HCT116 (cell line): Measurements from ENCODE around the gene ADCY2. TPM values are rescaled to one million over a fixed set of nuclear protein-coding genes. Genes with fewer than 3 reads are reported as not detected.

Experiments used
- ATAC-seq: fragments of 200-7000 bp; cut with Tn5 transposase; 2 replicates; pipeline ENCODE4 v1.9.1; 2020; ENCODE audit warnings: mild to moderate bottlenecking, moderate library complexity
- BruUV-seq: library from RNA; stranded (reverse); fragments of 400-500 nt; replicated peaks from 2 replicates; lab custom pipeline; 2021; lab: Mats Ljungman, UMichigan
- CTCF ChIA-PET: fragments of 300-600 bp; sonication (Branson Sonifier 250); formaldehyde crosslinking; loops from one replicate; lab custom pipeline; 2021; ENCODE audit warnings: antibody characterized with exemption; lab: Charles Lee
- POLR2A ChIA-PET: fragments of 300-600, 350-600 bp; sonication (Branson Sonifier 250); formaldehyde crosslinking; loops from one replicate; lab custom pipeline; 2021; ENCODE audit warnings: antibody characterized with exemption; lab: Charles Lee
- RAD21 ChIA-PET, 2 experiments: fragments of 300-600 bp; sonication (Branson Sonifier 250); formaldehyde crosslinking; loops; one replicate each; lab custom pipeline; 2023; ENCODE audit warnings: low total read pairs in 2 of 2; ENCODE audit not compliant: uncharacterized antibody in 2 of 2, unreplicated experiment in 2 of 2, low non-redundant PET in 1 of 2; lab: Charles Lee
- DNase-seq: peaks from one replicate; pipeline ENCODE4 v3.0.0-alpha.2; 2010; ENCODE audit warnings: low read depth, low spot score
- H2AFZ ChIP-seq: fragments of 200-600 bp; shearing (Covaris generic), sonication (generic); 2 replicates; pipeline ENCODE4 v1.6.1; 2017; ENCODE audit warnings: low read depth, mixed run types, mixed read lengths, antibody characterized with exemption, low read length; ENCODE audit not compliant: poor library complexity, severe bottlenecking
- H3K27ac ChIP-seq: 2 replicates; pipeline ENCODE4 v1.5.1; 2012; ENCODE audit warnings: low read depth, low read length
- H3K27me3 ChIP-seq: fragments of 200-600 bp; sonication (generic); 2 replicates; pipeline ENCODE4 v1.6.1; 2016; ENCODE audit warnings: mixed run types, low read length, mixed read lengths; ENCODE audit not compliant: insufficient read depth
- H3K36me3 ChIP-seq, 2 experiments: fragments of 200-500 bp in 1 of 2; fragments of 200-600 bp in 1 of 2; sonication (Bioruptor generic) in 1 of 2; sonication (generic) in 1 of 2; 2 replicates each; pipeline versions ENCODE4 v1.5.1 to v1.6.1; 2014 to 2016; ENCODE audit warnings: low read length in 2 of 2, inconsistent platforms in 1 of 2, mixed read lengths in 1 of 2, mixed run types in 1 of 2; ENCODE audit not compliant: insufficient read depth in 2 of 2, control insufficient read depth in 1 of 2
- H3K4me1 ChIP-seq, 2 experiments: fragments of 200-600 bp in 1 of 2; sonication (generic) in 1 of 2; 2 replicates each; pipeline versions ENCODE4 v1.5.1 to v1.6.1; 2012 to 2017; ENCODE audit warnings: low read length in 2 of 2, inconsistent platforms in 1 of 2, mild to moderate bottlenecking in 1 of 2, mixed read lengths in 1 of 2, mixed run types in 1 of 2, moderate library complexity in 1 of 2; ENCODE audit not compliant: insufficient read depth in 2 of 2, control insufficient read depth in 1 of 2
- H3K4me2 ChIP-seq: fragments of 200-600 bp; sonication (generic); 2 replicates; pipeline ENCODE4 v1.6.1; 2017; ENCODE audit warnings: mixed run types, low read length, mixed read lengths
- H3K4me3 ChIP-seq, 2 experiments: fragments of 200-600 bp in 1 of 2; sonication (generic) in 1 of 2; replicated peaks in 1 of 2; 2 replicates each; pipeline ENCODE4 v1.5.1; 2011 to 2016; ENCODE audit warnings: low read length in 2 of 2, control low read depth in 1 of 2, low read depth in 1 of 2, mild to moderate bottlenecking in 1 of 2, mixed read lengths in 1 of 2, mixed run types in 1 of 2
- H3K79me2 ChIP-seq: fragments of 200-600 bp; sonication (generic); 2 replicates; pipeline ENCODE4 v1.6.1; 2017; ENCODE audit warnings: mild to moderate bottlenecking, mixed run types, low read length, moderate library complexity, mixed read lengths; ENCODE audit not compliant: insufficient read depth
- H3K9ac ChIP-seq: fragments of 200-600 bp; sonication (generic); 2 replicates; pipeline ENCODE4 v1.6.1; 2016; ENCODE audit warnings: low read length, mixed read lengths
- H3K9me2 ChIP-seq: fragments of 200-600 bp; sonication (generic), shearing (Covaris generic); 2 replicates; pipeline ENCODE4 v1.6.1; 2017; ENCODE audit warnings: mixed run types, mild to moderate bottlenecking, moderate library complexity; ENCODE audit not compliant: insufficient read depth
- H3K9me3 ChIP-seq, 2 experiments: fragments of 200-500 bp in 1 of 2; fragments of 200-600 bp in 1 of 2; sonication (Bioruptor generic) in 1 of 2; sonication (generic) in 1 of 2; 2 replicates each; pipeline ENCODE4 v1.6.1; 2014 to 2017; ENCODE audit warnings: low read length in 2 of 2, mixed read lengths in 2 of 2, inconsistent platforms in 1 of 2, low read depth in 1 of 2, mild to moderate bottlenecking in 1 of 2, mixed run types in 1 of 2, moderate library complexity in 1 of 2; ENCODE audit not compliant: control insufficient read depth in 1 of 2, insufficient read depth in 1 of 2
- H4K20me1 ChIP-seq: fragments of 200-600 bp; sonication (generic), shearing (Covaris generic); 2 replicates; pipeline ENCODE4 v1.6.1; 2017; ENCODE audit warnings: mixed run types, mild to moderate bottlenecking, moderate library complexity; ENCODE audit not compliant: insufficient read depth
- ATF3 ChIP-seq: IDR thresholded peaks from 2 replicates; pipeline ENCODE4 v1.6.1; 2012
- CBX3 ChIP-seq: IDR thresholded peaks from 2 replicates; pipeline ENCODE4 v1.6.1; 2012; ENCODE audit warnings: low read depth
- CEBPB ChIP-seq: IDR thresholded peaks from 2 replicates; pipeline ENCODE4 v1.6.1; 2012; ENCODE audit warnings: low read depth
- ELF1 ChIP-seq: IDR thresholded peaks from 2 replicates; pipeline ENCODE4 v1.6.1; 2012; ENCODE audit warnings: low read depth, borderline replicate concordance
- EZH2 ChIP-seq: fragments of 200-600 bp; sonication (generic); IDR thresholded peaks from 2 replicates; pipeline ENCODE4 v1.6.1; 2017; ENCODE audit warnings: antibody characterized with exemption, mixed run types
- FOSL1 ChIP-seq: IDR thresholded peaks from 2 replicates; pipeline ENCODE4 v1.6.1; 2012; ENCODE audit warnings: low read depth
- JUND ChIP-seq: IDR thresholded peaks from 2 replicates; pipeline ENCODE4 v1.6.1; 2012
- POLR2A ChIP-seq: IDR thresholded peaks from 2 replicates; pipeline ENCODE4 v1.7.0; 2011; ENCODE audit warnings: borderline replicate concordance; ENCODE audit not compliant: insufficient read depth, insufficient read length; ENCODE audit errors: extremely low read depth
- POLR2AphosphoS5 ChIP-seq: IDR thresholded peaks from 2 replicates; pipeline ENCODE4 v1.6.1; 2011; ENCODE audit warnings: mild to moderate bottlenecking, low read depth, low read length, moderate library complexity
- RAD21 ChIP-seq: IDR thresholded peaks from 2 replicates; pipeline ENCODE4 v1.6.1; 2012; ENCODE audit warnings: low read depth, mild to moderate bottlenecking
- REST ChIP-seq: IDR thresholded peaks from 2 replicates; pipeline ENCODE4 v1.6.1; 2012; ENCODE audit warnings: low read depth
- SIN3A ChIP-seq: IDR thresholded peaks from 2 replicates; pipeline ENCODE4 v1.6.1; 2012; ENCODE audit warnings: low read depth
- SP1 ChIP-seq: IDR thresholded peaks from 2 replicates; pipeline ENCODE4 v1.6.1; 2012; ENCODE audit warnings: low read depth
- YY1 ChIP-seq: IDR thresholded peaks from 2 replicates; pipeline ENCODE4 v1.6.1; 2011; ENCODE audit warnings: low read length, low read depth, moderate library complexity, mild to moderate bottlenecking; ENCODE audit not compliant: insufficient replicate concordance; ENCODE audit errors: extremely low read depth
- ZBTB33 ChIP-seq: IDR thresholded peaks from 2 replicates; pipeline ENCODE4 v1.6.1; 2011; ENCODE audit warnings: mild to moderate bottlenecking, low read length, moderate library complexity; ENCODE audit not compliant: insufficient replicate concordance; ENCODE audit errors: extremely low read depth
- ZFX ChIP-seq: fragments of 450-650 bp; IDR thresholded peaks from 2 replicates; pipeline ENCODE4 v1.6.1; 2017
- ZNF274 ChIP-seq: fragments of 200-500 bp; sonication (Bioruptor generic); IDR thresholded peaks from 2 replicates; pipeline ENCODE4 v1.6.1; 2014; ENCODE audit warnings: mild to moderate bottlenecking, low read depth, low read length, inconsistent platforms
- intact Hi-C: fragments of 100-400 bp; cut with micrococcal nuclease; formaldehyde crosslinking; loops from 2 replicates; pipeline ENCODE4 v1.10.0; 2022
- total RNA-seq: library from RNA; stranded (reverse); gene quantifications from one replicate; pipeline ENCODE4 v1.2.1, GENCODE V29; 2021; ENCODE audit not compliant: unreplicated experiment

Gene ADCY2
- total RNA-seq, 1 experiment from 2014 or later = 0.15 TPM

- CTCF ChIA-PET = interaction anchor here (1.0 to 1.1 kb wide), 3 partner anchors 9 to 13 kb away, joined by 3 read pairs; no protein-coding TSS in a partner anchor
- no peaks in the 10 kb centered on the region for H3K9me3 ChIP-seq
- H3K4me2 ChIP-seq = no peak overlapping the region
- no peak overlapping the region for H2AFZ ChIP-seq
- TF ChIP-seq YY1 = no peak
- no peak for TF ChIP-seq POLR2AphosphoS5
- TF ChIP-seq ELF1 = no peak
- no peak for TF ChIP-seq SIN3A
- no peak for TF ChIP-seq ATF3
- no peak for TF ChIP-seq REST
- TF ChIP-seq ZFX = no peak
- TF ChIP-seq POLR2A = no peak
- no peak for TF ChIP-seq RAD21
- no peak for TF ChIP-seq CBX3
- no peak for TF ChIP-seq JUND
- no peak for TF ChIP-seq EZH2
- TF ChIP-seq FOSL1 = no peak
- TF ChIP-seq SP1 = no peak
- TF ChIP-seq ZNF274 = no peak
- TF ChIP-seq CEBPB = no peak
- no peak for TF ChIP-seq ZBTB33
- H3K36me3 ChIP-seq = no peaks in the 10 kb centered on the region
- H3K27me3 ChIP-seq = peaks cover 45% of the 10 kb centered on the region; the same call in 1 of the 2 replicates
- no peaks in the 10 kb centered on the region for H4K20me1 ChIP-seq
- RAD21 ChIA-PET = no interaction called here
- H3K4me1 ChIP-seq = no peaks in the 10 kb centered on the region
- BruUV-seq = no TSS peak
- POLR2A ChIA-PET = no interaction called here
- H3K4me3 ChIP-seq = no peak overlapping the region
- no peak overlapping the region for H3K9ac ChIP-seq
- no peaks in the 10 kb centered on the region for H3K79me2 ChIP-seq
- H3K27ac ChIP-seq = no peak overlapping the region
- intact Hi-C loops = no loop called here
- no peak for ATAC-seq
- no peak for DNase-seq
- no peaks in the 10 kb centered on the region for H3K9me2 ChIP-seq
Measured at GRCh38 chr5:7828269-7828668, 432.3 kb downstream of the ADCY2 start.
